GM12878 (cell line): ENCODE results near the gene SGCD. TPM values are rescaled to one million over a fixed set of nuclear protein-coding genes. Genes with fewer than 3 reads are reported as not detected.

Experiments used
- BRCA1 ChIP-seq: IDR thresholded peaks from 2 replicates; pipeline ENCODE4 v1.6.1; 2011; ENCODE audit warnings: low read depth, low read length, improper control_type of control experiment
- CBFB ChIP-seq: IDR thresholded peaks from 2 replicates; pipeline ENCODE4 v1.6.1; 2016; ENCODE audit warnings: antibody characterized with exemption, low read depth
- CHD1 ChIP-seq: IDR thresholded peaks from 2 replicates; pipeline ENCODE4 v1.6.1; 2012; ENCODE audit warnings: low read depth, low read length, improper control_type of control experiment
- CREB1 ChIP-seq: IDR thresholded peaks from 2 replicates; pipeline ENCODE4 v1.6.1; 2012; ENCODE audit warnings: low read depth, mild to moderate bottlenecking, inconsistent platforms
- ESRRA ChIP-seq: IDR thresholded peaks from 2 replicates; pipeline ENCODE4 v1.6.1; 2012; ENCODE audit warnings: mild to moderate bottlenecking, low read length, improper control_type of control experiment
- IRF5 ChIP-seq: fragments of 450-650 bp; IDR thresholded peaks from 2 replicates; pipeline ENCODE4 v1.6.1; 2017; ENCODE audit warnings: borderline replicate concordance
- MEF2A ChIP-seq: IDR thresholded peaks from 2 replicates; pipeline ENCODE4 v1.6.1; 2011; ENCODE audit warnings: low read depth, mild to moderate bottlenecking, low read length, moderate library complexity; ENCODE audit not compliant: insufficient read depth
- MTA2 ChIP-seq: fragments of 450-650 bp; IDR thresholded peaks from 2 replicates; pipeline ENCODE4 v1.6.1; 2016; ENCODE audit warnings: low read depth, mild to moderate bottlenecking, moderate library complexity
- NKRF ChIP-seq: fragments of 450-650 bp; conservative IDR thresholded peaks from 2 replicates; pipeline ENCODE4 v1.6.1; 2017; ENCODE audit warnings: mild to moderate bottlenecking, moderate library complexity
- POLR2AphosphoS5 ChIP-seq: IDR thresholded peaks from 2 replicates; pipeline ENCODE4 v1.6.1; 2011; ENCODE audit warnings: mild to moderate bottlenecking, low read length, inconsistent platforms
- RUNX3 ChIP-seq: IDR thresholded peaks from 2 replicates; pipeline ENCODE4 v1.6.1; 2012; ENCODE audit warnings: low read length, inconsistent platforms
- SIX5 ChIP-seq: IDR thresholded peaks from 2 replicates; pipeline ENCODE4 v1.6.1; 2011; ENCODE audit warnings: mild to moderate bottlenecking, low read depth, low read length, moderate library complexity; ENCODE audit not compliant: severe bottlenecking
- SKIL ChIP-seq: fragments of 450-650 bp; IDR thresholded peaks from 2 replicates; pipeline ENCODE4 v1.6.1; 2017; ENCODE audit warnings: mild to moderate bottlenecking, low read depth, inconsistent platforms; ENCODE audit not compliant: poor library complexity, severe bottlenecking
- SMAD5 ChIP-seq: IDR thresholded peaks from 2 replicates; pipeline ENCODE4 v1.6.1; 2016; ENCODE audit warnings: antibody characterized with exemption, low read depth
- SUPT20H ChIP-seq: IDR thresholded peaks from 2 replicates; pipeline ENCODE4 v1.6.1; 2011; ENCODE audit warnings: low read depth, mild to moderate bottlenecking, low read length, moderate library complexity, borderline replicate concordance; ENCODE audit not compliant: control insufficient read depth
- USF2 ChIP-seq: IDR thresholded peaks from 2 replicates; pipeline ENCODE4 v1.6.1; 2011; ENCODE audit warnings: low read depth, low read length, improper control_type of control experiment, borderline replicate concordance
- YBX1 ChIP-seq: fragments of 450-650 bp; IDR thresholded peaks from 2 replicates; pipeline ENCODE4 v1.6.1; 2016; ENCODE audit warnings: antibody characterized with exemption
- ZNF217 ChIP-seq: fragments of 450-650 bp; IDR thresholded peaks from 2 replicates; pipeline ENCODE4 v1.6.1; 2017; ENCODE audit warnings: antibody characterized with exemption, mild to moderate bottlenecking
- ZNF592 ChIP-seq: fragments of 450-650 bp; IDR thresholded peaks from 2 replicates; pipeline ENCODE4 v1.6.1; 2017; ENCODE audit warnings: mild to moderate bottlenecking, moderate library complexity
- polyA plus RNA-seq, 11 experiments: library from polyadenylated mRNA; depleted of rRNA in 4 of 11; unstranded in 6 of 11; stranded (reverse) in 5 of 11; fragments of >200 nt; fragmentation: Nextera tagmentation in 4 of 11; fragmentation: Illumina TruSeq in 1 of 11; extraction: Ambion mirVana in 4 of 11; extraction: Trizol in 1 of 11; gene quantifications; 1 replicate in 1 of 11; 2 replicates in 10 of 11; pipeline versions ENCODE4 v1.2.1 to v1.2.3, GENCODE V29; 2011 to 2016; ENCODE audit warnings: inconsistent platforms in 2 of 11, missing spikeins in 2 of 11, low read depth in 1 of 11
- total RNA-seq, 4 experiments: library from RNA; depleted of rRNA in 3 of 4; stranded (reverse); fragments of >200 nt in 3 of 4; fragmentation: Illumina TruSeq in 1 of 4; extraction: Trizol in 1 of 4; gene quantifications; 2 replicates each; pipeline versions ENCODE4 v1.2.1 to v1.2.3, GENCODE V29; 2013 to 2021

The SGCD gene
- total and polyA plus RNA-seq, 10 of the 15 experiments (the other 5 are each of a cell fraction or from before 2014, with no cell fraction given), result 0.06 TPM; not detected in 9

GRCh38 chr5:156498226-156498980 is 171.4 kb downstream of the SGCD start (continued):
- TF ChIP-seq YBX1, result no peak
- TF ChIP-seq USF2, result no peak
- no peak for TF ChIP-seq IRF5
- TF ChIP-seq SMAD5, result no peak
- TF ChIP-seq SKIL, result peak; percentile 32
- no peak for TF ChIP-seq CHD1
- peak; percentile 90 for TF ChIP-seq MEF2A
- TF ChIP-seq SUPT20H, result no peak
- no peak for TF ChIP-seq SIX5
- peak; percentile 90 for TF ChIP-seq RUNX3
- no peak; the same call in 1 of the 2 replicates for TF ChIP-seq CREB1
- TF ChIP-seq CBFB, result 0 out of 2 replicates have a peak, but pooled peaks have one; percentile 22
- no peak for TF ChIP-seq BRCA1
- no peak for TF ChIP-seq ESRRA
- no peak for TF ChIP-seq ZNF592
- no peak for TF ChIP-seq NKRF
- no peak for TF ChIP-seq MTA2
- TF ChIP-seq POLR2AphosphoS5, result no peak
- no peak for TF ChIP-seq ZNF217
